Neural progenitor cell (in vitro differentiated cells): Measurements from ENCODE around the gene CRIP1. TPM values are rescaled to one million over a fixed set of nuclear protein-coding genes. Genes with fewer than 3 reads are reported as not detected.

Source experiments
- DNase-seq: peaks from one replicate; pipeline ENCODE4 v3.0.0-alpha.2; 2016; ENCODE audit warnings: low spot score
- H2AFZ ChIP-seq: fragments of 200-600 bp; sonication (generic); replicated peaks from 2 replicates; pipeline ENCODE4 v1.6.1; 2016; ENCODE audit warnings: antibody characterized with exemption
- H3F3A ChIP-seq: fragments of 200-600 bp; sonication (generic); 2 replicates; pipeline ENCODE4 v1.6.1; 2016; ENCODE audit warnings: antibody characterized with exemption, low read depth
- H3K27ac ChIP-seq: fragments of 200-600 bp; sonication (generic); 2 replicates; pipeline ENCODE4 v1.5.1; 2016; ENCODE audit warnings: mild to moderate bottlenecking
- H3K27me3 ChIP-seq: fragments of 200-600 bp; sonication (generic); 2 replicates; pipeline ENCODE4 v1.6.1; 2016; ENCODE audit warnings: mild to moderate bottlenecking, moderate library complexity
- H3K36me3 ChIP-seq: fragments of 200-600 bp; sonication (generic); 2 replicates; pipeline ENCODE4 v1.5.1; 2016
- H3K4me1 ChIP-seq: fragments of 200-600 bp; sonication (generic); 2 replicates; pipeline ENCODE4 v1.6.1; 2016; ENCODE audit warnings: mixed run types
- H3K4me2 ChIP-seq: fragments of 200-600 bp; sonication (generic); 2 replicates; pipeline ENCODE4 v1.6.1; 2016
- H3K4me3 ChIP-seq: fragments of 200-600 bp; sonication (generic); 2 replicates; pipeline ENCODE4 v1.5.1; 2016
- H3K79me2 ChIP-seq: fragments of 200-600 bp; sonication (generic); 2 replicates; pipeline ENCODE4 v1.6.1; 2016; ENCODE audit warnings: low read depth
- H3K9ac ChIP-seq: fragments of 200-600 bp; sonication (generic); 2 replicates; pipeline ENCODE4 v1.6.1; 2016
- H3K9me3 ChIP-seq: fragments of 200-600 bp; sonication (generic); 2 replicates; pipeline ENCODE4 v1.5.1; 2016; ENCODE audit warnings: low read depth
- H4K20me1 ChIP-seq: fragments of 200-600 bp; sonication (generic); 2 replicates; pipeline ENCODE4 v1.6.1; 2016; ENCODE audit warnings: low read depth
- H3K27ac Mint-ChIP-seq: 3 replicates; pipeline ENCODE4 v1.8.0; 2021; ENCODE audit warnings: mixed read lengths
- H3K27me3 Mint-ChIP-seq: 2 replicates; pipeline ENCODE4 v1.8.0; 2022; ENCODE audit warnings: low read depth, mild to moderate bottlenecking, inconsistent platforms, moderate library complexity, mixed read lengths; ENCODE audit not compliant: insufficient read depth
- H3K36me3 Mint-ChIP-seq: 3 replicates; pipeline ENCODE4 v1.8.0; 2021; ENCODE audit warnings: mixed read lengths
- H3K4me1 Mint-ChIP-seq: 3 replicates; pipeline ENCODE4 v1.8.0; 2021; ENCODE audit warnings: mixed read lengths
- H3K4me3 Mint-ChIP-seq: 3 replicates; pipeline ENCODE4 v1.8.0; 2021; ENCODE audit warnings: mild to moderate bottlenecking, moderate library complexity, mixed read lengths
- H3K9me3 Mint-ChIP-seq: 3 replicates; pipeline ENCODE4 v1.8.0; 2020; ENCODE audit warnings: mixed read lengths
- CTCF ChIP-seq: fragments of 200-600 bp; sonication (generic); IDR thresholded peaks from 2 replicates; pipeline ENCODE4 v1.5.1; 2017; ENCODE audit warnings: antibody characterized with exemption, mild to moderate bottlenecking
- EZH2 ChIP-seq: fragments of 200-600 bp; sonication (generic); IDR thresholded peaks from 2 replicates; pipeline ENCODE4 v1.6.1; 2017; ENCODE audit warnings: antibody characterized with exemption, mild to moderate bottlenecking, moderate library complexity
- EZH2phosphoT487 ChIP-seq: fragments of 200-600 bp; sonication (generic); IDR thresholded peaks from 2 replicates; pipeline ENCODE4 v1.6.1; 2017; ENCODE audit warnings: antibody characterized with exemption
- total RNA-seq: library from RNA; depleted of rRNA; stranded (reverse); fragments of >200 nt; gene quantifications from 2 replicates; pipeline ENCODE4 v1.2.3, GENCODE V29; 2015; ENCODE audit warnings: low replicate concordance

The CRIP1 gene
- total RNA-seq, 1 donor from 2014 or later, result not detected

DNA sequence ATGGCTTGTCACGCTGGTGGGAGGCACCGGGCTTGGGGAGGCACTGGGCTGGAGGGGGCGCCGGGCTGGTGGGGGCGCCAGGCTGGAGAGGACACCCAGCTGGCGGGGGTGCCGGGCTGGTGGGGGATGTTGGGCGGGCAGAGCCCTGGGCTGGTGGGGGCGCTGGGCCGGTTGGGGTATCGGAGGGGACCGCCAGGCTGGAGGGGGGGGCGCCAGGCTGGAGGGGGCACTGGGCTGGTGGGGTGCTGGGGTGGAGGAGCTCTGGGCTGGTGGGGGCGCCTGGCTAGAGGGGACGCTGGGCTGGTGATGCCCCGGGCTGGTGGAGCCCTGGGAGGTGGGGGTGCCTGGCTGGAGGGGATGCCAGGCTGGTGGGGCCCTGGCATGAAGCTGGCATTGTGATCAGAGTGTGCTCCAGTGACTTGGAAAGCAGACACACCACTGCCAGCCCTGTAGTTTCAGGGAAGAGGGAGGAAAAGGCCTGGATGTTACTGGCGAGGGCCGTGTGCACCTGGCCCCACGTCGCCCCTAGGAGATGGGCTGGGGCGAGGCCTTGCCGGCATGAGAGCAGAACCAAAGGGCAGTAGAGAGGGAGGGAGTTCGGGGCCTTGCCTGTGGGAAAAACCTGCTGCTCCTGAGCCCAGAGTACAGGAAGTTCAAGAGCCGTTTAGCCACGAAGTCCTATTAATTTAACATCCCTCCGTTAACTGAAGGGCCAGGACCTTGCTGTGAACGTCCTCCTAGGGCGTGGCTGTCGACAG lies 17.4 kb downstream of the CRIP1 start:
- Histone ChIP-seq H3K36me3 (no peaks in the 10 kb centered on the region), H3K4me2 (no peak overlapping the region), H4K20me1 (no peaks in the 10 kb centered on the region), H3F3A (peaks cover 2% of the 10 kb centered on the region), H3K79me2 (no peaks in the 10 kb centered on the region), H3K4me1 (no peaks in the 10 kb centered on the region), H3K27ac (no peak overlapping the region), H3K9ac (no peak overlapping the region), H3K4me3 (no peak overlapping the region), H2AFZ (no peak overlapping the region), H3K27me3 (peaks cover 16% of the 10 kb centered on the region), H3K9me3 (no peaks in the 10 kb centered on the region)
- Mint-ChIP-seq H3K27me3 (peaks cover 12% of the 10 kb centered on the region), H3K27ac (peak overlapping the region; percentile 72), H3K9me3 (no peaks in the 10 kb centered on the region), H3K4me3 (no peak overlapping the region), H3K4me1 (peaks cover 10% of the 10 kb centered on the region), H3K36me3 (no peaks in the 10 kb centered on the region)
- DNase-seq, result no peak
- TF ChIP-seq EZH2 (no peak), EZH2phosphoT487 (no peak), CTCF (no peak)

DNA sequence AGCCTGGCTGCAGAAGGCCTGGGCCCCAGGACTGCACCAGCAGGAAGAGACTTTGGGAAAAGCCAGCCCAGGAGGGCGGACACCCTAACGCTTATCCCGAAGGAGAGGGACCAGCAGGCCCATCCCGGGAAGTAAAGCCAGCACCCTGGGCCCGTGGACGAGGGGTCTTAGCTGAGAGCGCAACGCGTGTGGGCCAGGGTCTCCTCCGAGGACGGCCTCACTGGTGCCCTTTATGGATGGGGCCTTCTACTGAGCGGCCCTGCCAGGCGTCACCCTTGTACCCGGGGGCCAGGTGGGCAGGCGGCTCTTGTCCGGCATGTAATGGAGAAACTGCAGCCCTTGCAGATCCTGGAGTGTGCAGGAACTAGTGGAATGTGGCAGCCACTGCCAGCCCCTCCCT lies 18.4 kb downstream of the CRIP1 start:
- Histone ChIP-seq H2AFZ (no peak overlapping the region), H3K36me3 (no peaks in the 10 kb centered on the region), H4K20me1 (no peaks in the 10 kb centered on the region), H3K9ac (no peak overlapping the region), H3K9me3 (no peaks in the 10 kb centered on the region), H3F3A (no peaks in the 10 kb centered on the region), H3K27me3 (peaks cover 25% of the 10 kb centered on the region), H3K4me1 (no peaks in the 10 kb centered on the region), H3K27ac (no peak overlapping the region), H3K79me2 (no peaks in the 10 kb centered on the region), H3K4me3 (no peak overlapping the region), H3K4me2 (no peak overlapping the region)
- H3K9me3 Mint-ChIP-seq, result no peaks in the 10 kb centered on the region
- H3K27ac Mint-ChIP-seq, result no peak overlapping the region
- H3K4me3 Mint-ChIP-seq, result no peak overlapping the region
- no peak for DNase-seq
- H3K27me3 Mint-ChIP-seq, result peaks cover 12% of the 10 kb centered on the region
- peaks cover 8% of the 10 kb centered on the region for H3K4me1 Mint-ChIP-seq
- H3K36me3 Mint-ChIP-seq, result no peaks in the 10 kb centered on the region
- TF ChIP-seq EZH2phosphoT487 (no peak), CTCF (no peak), EZH2 (no peak)

- H3K27ac ChIP-seq, result no peak overlapping the region
- no peak for TF ChIP-seq EZH2phosphoT487
- TF ChIP-seq CTCF, result no peak
- TF ChIP-seq EZH2, result no peak
- no peak overlapping the region for H3K4me3 ChIP-seq
- H3F3A ChIP-seq, result no peaks in the 10 kb centered on the region
- no peaks in the 10 kb centered on the region for H3K36me3 ChIP-seq
- H2AFZ ChIP-seq, result no peak overlapping the region
- no peaks in the 10 kb centered on the region for H3K9me3 ChIP-seq
- H3K79me2 ChIP-seq, result no peaks in the 10 kb centered on the region
- Mint-ChIP-seq H3K4me1 (peaks cover 7% of the 10 kb centered on the region), H3K36me3 (no peaks in the 10 kb centered on the region), H3K27ac (no peak overlapping the region), H3K4me3 (no peak overlapping the region), H3K27me3 (peaks cover 20% of the 10 kb centered on the region), H3K9me3 (no peaks in the 10 kb centered on the region)
- H3K9ac ChIP-seq, result no peak overlapping the region
- H4K20me1 ChIP-seq, result no peaks in the 10 kb centered on the region
- H3K4me1 ChIP-seq, result no peaks in the 10 kb centered on the region
- DNase-seq, result no peak
- H3K4me2 ChIP-seq, result no peak overlapping the region
- peaks cover 44% of the 10 kb centered on the region for H3K27me3 ChIP-seq
Measured at GRCh38 chr14:105507247-105507646, 20.6 kb downstream of the CRIP1 start.
